Measurements from ENCODE around the gene SHC2. TPM values are rescaled to one million over a fixed set of nuclear protein-coding genes. Genes with fewer than 3 reads are reported as not detected.

SHC2 gene
- 24.4 TPM for total RNA-seq
- polyA plus RNA-seq (ENCODE audit: insufficient read depth, low read depth, low replicate concordance), result 10.7 TPM
- long read RNA-seq, donor 1, partial matches to known transcripts, result 0 of 6 reads
- long read RNA-seq, donor 1, other reads (novel, unspliced or antisense), result 0 of 6 reads
- long read RNA-seq, donor 2, partial matches to known transcripts, result 0 of 7 reads
- long read RNA-seq, donor 2, other reads (novel, unspliced or antisense), result 0 of 7 reads
- long read RNA-seq, donor 3, transcript SHC2-201 (13 exons, 2,494 nt), result major isoform, 5 of 6 reads
- long read RNA-seq, donor 3, partial matches to known transcripts, result 0 of 6 reads
- long read RNA-seq, donor 3, other reads (novel, unspliced or antisense), result 0 of 6 reads
- long read RNA-seq, donor 4, partial matches to known transcripts, result 0 of 7 reads
- long read RNA-seq, donor 4, other reads (novel, unspliced or antisense), result 0 of 7 reads
- long read RNA-seq, donor 5, result 0 reads
- long read RNA-seq, donor 6, transcript SHC2-201 (13 exons, 2,494 nt), result major isoform, 6 of 8 reads
- long read RNA-seq, donor 6, partial matches to known transcripts, result 0 of 8 reads
- long read RNA-seq, donor 6, other reads (novel, unspliced or antisense), result 0 of 8 reads
- long read RNA-seq, donor 7, transcript SHC2-201 (13 exons, 2,494 nt), result major isoform, 17 of 48 reads
- long read RNA-seq, donor 7, partial matches to known transcripts, result 6 of 48 reads
- long read RNA-seq, donor 7, other reads (novel, unspliced or antisense), result 21 of 48 reads
- long read RNA-seq, donor 8, transcript SHC2-201 (13 exons, 2,494 nt), result major isoform, 5 of 5 reads
- long read RNA-seq, donor 8, partial matches to known transcripts, result 0 of 5 reads
- long read RNA-seq, donor 8, other reads (novel, unspliced or antisense), result 0 of 5 reads
- long read RNA-seq, donor 9, partial matches to known transcripts, result 0 of 2 reads
- long read RNA-seq, donor 9, other reads (novel, unspliced or antisense), result 0 of 2 reads
- long read RNA-seq, donor 10, partial matches to known transcripts, result 0 of 2 reads
- long read RNA-seq, donor 10, other reads (novel, unspliced or antisense), result 0 of 2 reads

- intact Hi-C loops (cut with DNase I), result no loop called here
- TF ChIP-seq CTCF (IDR thresholded peaks at IDR 0.05; ENCODE audit: borderline replicate concordance, extremely low read depth, insufficient read depth), result no peak
- Histone ChIP-seq H3K9ac (ENCODE audit: low read length in 3 of 3) (peak within 1 kb of the TSS in 2 of 3 donors; percentile 6 to 67), H3K4me1 (ENCODE audit: control insufficient read depth in 2 of 3, insufficient read depth in 2 of 3, low read depth in 1 of 3, low read length in 3 of 3) (peaks cover 0 to 2% (median 0%) of the 10 kb centered on the region in 3 donors), H3K9me3 (ENCODE audit: control insufficient read depth in 2 of 3, insufficient read depth in 1 of 3, low read length in 3 of 3) (no peaks in the 10 kb centered on the region), H3K27ac (ENCODE audit: low read depth in 2 of 2, low read length in 2 of 2) (no peak within 1 kb of the TSS), H3K4me3 (ENCODE audit: low read length in 3 of 3) (peak within 1 kb of the TSS; percentile 42 to 66 (median 52)), H3K36me3 (ENCODE audit: control insufficient read depth in 2 of 3, insufficient read depth in 3 of 3, low read length in 3 of 3) (no peaks in the 10 kb centered on the region), H3K27me3 (ENCODE audit: control insufficient read depth, insufficient read depth, low read length) (no peaks in the 10 kb centered on the region)
- DNase-seq (peak; percentile 57 to 81 (median 74)), FAIRE-seq (no peak)
These were observed at the start of gene SHC2 for GRCh38 chr19:460877-461720. Gene SHC2 (minus strand): TSS chr19:461033. CDS start chr19:460996, 37 bp downstream.

- TF ChIP-seq CTCF (IDR thresholded peaks at IDR 0.05; ENCODE audit: borderline replicate concordance, extremely low read depth, insufficient read depth), result no peak
- peak overlapping the region; percentile 76 to 84 (median 81) for H3K4me3 ChIP-seq (ENCODE audit: low read length in 3 of 3)
- H3K27me3 ChIP-seq (ENCODE audit: control insufficient read depth, insufficient read depth, low read length), result no peaks in the 10 kb centered on the region
- intact Hi-C loops (cut with DNase I), result no loop called here
- peak in 1 of 5 donors; percentile 73 for DNase-seq
- H3K4me1 ChIP-seq (ENCODE audit: control insufficient read depth in 2 of 3, insufficient read depth in 2 of 3, low read depth in 1 of 3, low read length in 3 of 3), result peaks cover 0 to 14% (median 3%) of the 10 kb centered on the region in 3 donors
- no peak overlapping the region for H3K27ac ChIP-seq (ENCODE audit: low read depth in 2 of 2, low read length in 2 of 2)
- H3K9ac ChIP-seq (ENCODE audit: low read length in 3 of 3), result peak overlapping the region in 2 of 3 donors; percentile 40 to 53
- H3K36me3 ChIP-seq (ENCODE audit: control insufficient read depth in 2 of 3, insufficient read depth in 3 of 3, low read length in 3 of 3), result peaks cover 0 to 5% (median 0%) of the 10 kb centered on the region in 3 donors
- no peak for FAIRE-seq
- no peaks in the 10 kb centered on the region for H3K9me3 ChIP-seq (ENCODE audit: control insufficient read depth in 2 of 3, insufficient read depth in 1 of 3, low read length in 3 of 3)
These were observed 47.6 kb upstream of the SHC2 start for GRCh38 chr19:508204-509150.

Data from kidney (tissue), 22 donors.